ENCODE measurements around the gene TLCD4. TPM values are rescaled to one million over a fixed set of nuclear protein-coding genes. Genes with fewer than 3 reads are reported as not detected.

The TLCD4 gene
- total and polyA plus RNA-seq, 2 of the 13 experiments (the other 11 are each of a cell fraction or from before 2014, with no cell fraction given) = 4.7 to 14.5 TPM

DNA sequence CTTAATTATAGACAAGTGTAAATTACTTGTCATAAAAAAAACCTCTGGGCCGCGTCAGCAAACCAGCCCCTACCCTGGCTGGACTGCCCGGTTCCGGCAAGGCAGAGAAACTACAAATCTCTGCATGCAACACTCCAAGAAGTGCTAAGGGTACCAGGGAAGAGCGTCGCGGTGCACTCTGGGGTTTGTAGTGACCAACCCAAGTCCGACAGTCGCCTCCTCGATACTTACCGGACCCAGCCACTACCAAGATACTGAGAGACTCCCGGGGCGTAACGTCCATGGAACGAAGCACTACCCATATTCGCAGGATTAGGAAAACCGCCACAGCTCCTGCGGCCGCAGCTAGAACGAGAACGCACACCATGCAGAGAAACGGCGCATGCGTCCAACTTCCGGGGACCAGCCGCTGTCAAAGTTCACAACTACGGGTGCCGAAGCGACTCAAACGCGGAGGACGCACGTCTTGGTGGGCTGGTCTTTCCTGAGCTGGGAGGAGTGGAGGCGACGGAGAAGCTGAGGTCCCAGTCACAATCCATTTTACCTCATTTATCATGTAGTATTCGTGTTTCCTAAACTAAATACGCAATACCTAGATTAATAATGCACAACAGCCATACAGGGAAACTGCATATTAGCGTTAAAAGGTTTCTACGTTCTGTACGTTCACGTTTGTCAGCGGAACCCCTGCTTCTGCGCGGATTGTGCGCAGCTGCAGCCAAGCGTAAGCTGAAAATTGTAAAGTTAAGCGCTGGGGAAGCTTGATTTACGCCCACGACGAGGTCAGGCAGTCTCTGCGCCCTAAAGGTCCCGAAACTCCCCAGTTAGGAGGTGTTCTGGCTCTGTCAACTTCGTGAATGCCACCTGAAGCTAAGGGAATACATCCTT, 44.4 kb upstream of the TLCD4 start, which contains the start of gene ALG14 (continued):
- TF ChIP-seq, protein P1, sequence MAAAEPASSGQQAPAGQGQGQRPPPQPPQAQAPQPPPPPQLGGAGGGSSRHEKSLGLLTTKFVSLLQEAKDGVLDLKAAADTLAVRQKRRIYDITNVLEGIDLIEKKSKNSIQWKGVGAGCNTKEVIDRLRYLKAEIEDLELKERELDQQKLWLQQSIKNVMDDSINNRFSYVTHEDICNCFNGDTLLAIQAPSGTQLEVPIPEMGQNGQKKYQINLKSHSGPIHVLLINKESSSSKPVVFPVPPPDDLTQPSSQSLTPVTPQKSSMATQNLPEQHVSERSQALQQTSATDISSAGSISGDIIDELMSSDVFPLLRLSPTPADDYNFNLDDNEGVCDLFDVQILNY (CRISPR knock-in tag; conservative IDR thresholded peaks at IDR 0.05) = no peak
- no peak for TF ChIP-seq IKZF1 (IDR thresholded peaks at IDR 0.05)
- TF ChIP-seq, protein P2, sequence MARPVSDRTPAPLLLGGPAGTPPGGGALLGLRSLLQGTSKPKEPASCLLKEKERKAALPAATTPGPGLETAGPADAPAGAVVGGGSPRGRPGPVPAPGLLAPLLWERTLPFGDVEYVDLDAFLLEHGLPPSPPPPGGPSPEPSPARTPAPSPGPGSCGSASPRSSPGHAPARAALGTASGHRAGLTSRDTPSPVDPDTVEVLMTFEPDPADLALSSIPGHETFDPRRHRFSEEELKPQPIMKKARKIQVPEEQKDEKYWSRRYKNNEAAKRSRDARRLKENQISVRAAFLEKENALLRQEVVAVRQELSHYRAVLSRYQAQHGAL (CRISPR knock-in tag; IDR thresholded peaks at IDR 0.05; ENCODE audit: not compliant biosample characterization) = no peak
- 0 out of 2 replicates have a peak, but pooled peaks have one; percentile 50 for TF ChIP-seq KDM3A (CRISPR knock-in tag; IDR thresholded peaks at IDR 0.05; ENCODE audit: low read depth)
- TF ChIP-seq SOX13 (IDR thresholded peaks at IDR 0.05) = no peak
- TF ChIP-seq SOX13 (CRISPR knock-in tag; conservative IDR thresholded peaks at IDR 0.05 in 1 of 2, IDR thresholded peaks at IDR 0.05 in 1 of 2) = peak in 1 of 2 experiments; percentile 31; a peak in 2 of 4 replicates
- no peak for TF ChIP-seq KLF9 (CRISPR knock-in tag; IDR thresholded peaks at IDR 0.05; ENCODE audit: low read depth)
- TF ChIP-seq, protein P3, sequence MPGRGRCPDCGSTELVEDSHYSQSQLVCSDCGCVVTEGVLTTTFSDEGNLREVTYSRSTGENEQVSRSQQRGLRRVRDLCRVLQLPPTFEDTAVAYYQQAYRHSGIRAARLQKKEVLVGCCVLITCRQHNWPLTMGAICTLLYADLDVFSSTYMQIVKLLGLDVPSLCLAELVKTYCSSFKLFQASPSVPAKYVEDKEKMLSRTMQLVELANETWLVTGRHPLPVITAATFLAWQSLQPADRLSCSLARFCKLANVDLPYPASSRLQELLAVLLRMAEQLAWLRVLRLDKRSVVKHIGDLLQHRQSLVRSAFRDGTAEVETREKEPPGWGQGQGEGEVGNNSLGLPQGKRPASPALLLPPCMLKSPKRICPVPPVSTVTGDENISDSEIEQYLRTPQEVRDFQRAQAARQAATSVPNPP (CRISPR knock-in tag; IDR thresholded peaks at IDR 0.05) = no peak
- peak; percentile 94 for TF ChIP-seq KDM5A (IDR thresholded peaks at IDR 0.05; ENCODE audit: borderline replicate concordance, low read length)
- TF ChIP-seq NR2F1 (CRISPR knock-in tag; IDR thresholded peaks at IDR 0.05) = no peak
- no peak for TF ChIP-seq ONECUT2 (CRISPR knock-in tag; IDR thresholded peaks at IDR 0.05)
- peak; percentile 46; the same call in 1 of the 2 replicates for TF ChIP-seq MAF1 (CRISPR knock-in tag; IDR thresholded peaks at IDR 0.05; ENCODE audit: borderline replicate concordance)
- TF ChIP-seq, protein P4, sequence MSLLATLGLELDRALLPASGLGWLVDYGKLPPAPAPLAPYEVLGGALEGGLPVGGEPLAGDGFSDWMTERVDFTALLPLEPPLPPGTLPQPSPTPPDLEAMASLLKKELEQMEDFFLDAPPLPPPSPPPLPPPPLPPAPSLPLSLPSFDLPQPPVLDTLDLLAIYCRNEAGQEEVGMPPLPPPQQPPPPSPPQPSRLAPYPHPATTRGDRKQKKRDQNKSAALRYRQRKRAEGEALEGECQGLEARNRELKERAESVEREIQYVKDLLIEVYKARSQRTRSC (CRISPR knock-in tag; IDR thresholded peaks at IDR 0.05; ENCODE audit: low read depth) = peak; percentile 74; the same call in 1 of the 2 replicates
- TF ChIP-seq, protein P5, sequence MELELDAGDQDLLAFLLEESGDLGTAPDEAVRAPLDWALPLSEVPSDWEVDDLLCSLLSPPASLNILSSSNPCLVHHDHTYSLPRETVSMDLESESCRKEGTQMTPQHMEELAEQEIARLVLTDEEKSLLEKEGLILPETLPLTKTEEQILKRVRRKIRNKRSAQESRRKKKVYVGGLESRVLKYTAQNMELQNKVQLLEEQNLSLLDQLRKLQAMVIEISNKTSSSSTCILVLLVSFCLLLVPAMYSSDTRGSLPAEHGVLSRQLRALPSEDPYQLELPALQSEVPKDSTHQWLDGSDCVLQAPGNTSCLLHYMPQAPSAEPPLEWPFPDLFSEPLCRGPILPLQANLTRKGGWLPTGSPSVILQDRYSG (CRISPR knock-in tag; IDR thresholded peaks at IDR 0.05) = peak; percentile 17; the same call in 1 of the 2 replicates
- TF ChIP-seq PHF20 (CRISPR knock-in tag; IDR thresholded peaks at IDR 0.05) = peak; percentile 89
- no peak for TF ChIP-seq PTBP1 (IDR thresholded peaks at IDR 0.05; ENCODE audit: low read depth, low read length, poor library complexity, severe bottlenecking)
- no peak for TF ChIP-seq HMGA1 (CRISPR knock-in tag; conservative IDR thresholded peaks at IDR 0.05)
- peak; percentile 82 for TF ChIP-seq SUZ12 (IDR thresholded peaks at IDR 0.05; ENCODE audit: low read depth, low read length)
- TF ChIP-seq, protein P6, sequence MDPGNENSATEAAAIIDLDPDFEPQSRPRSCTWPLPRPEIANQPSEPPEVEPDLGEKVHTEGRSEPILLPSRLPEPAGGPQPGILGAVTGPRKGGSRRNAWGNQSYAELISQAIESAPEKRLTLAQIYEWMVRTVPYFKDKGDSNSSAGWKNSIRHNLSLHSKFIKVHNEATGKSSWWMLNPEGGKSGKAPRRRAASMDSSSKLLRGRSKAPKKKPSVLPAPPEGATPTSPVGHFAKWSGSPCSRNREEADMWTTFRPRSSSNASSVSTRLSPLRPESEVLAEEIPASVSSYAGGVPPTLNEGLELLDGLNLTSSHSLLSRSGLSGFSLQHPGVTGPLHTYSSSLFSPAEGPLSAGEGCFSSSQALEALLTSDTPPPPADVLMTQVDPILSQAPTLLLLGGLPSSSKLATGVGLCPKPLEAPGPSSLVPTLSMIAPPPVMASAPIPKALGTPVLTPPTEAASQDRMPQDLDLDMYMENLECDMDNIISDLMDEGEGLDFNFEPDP (CRISPR knock-in tag; conservative IDR thresholded peaks at IDR 0.05) = 0 out of 2 replicates have a peak, but pooled peaks have one; percentile 94
- TF ChIP-seq, protein P7, sequence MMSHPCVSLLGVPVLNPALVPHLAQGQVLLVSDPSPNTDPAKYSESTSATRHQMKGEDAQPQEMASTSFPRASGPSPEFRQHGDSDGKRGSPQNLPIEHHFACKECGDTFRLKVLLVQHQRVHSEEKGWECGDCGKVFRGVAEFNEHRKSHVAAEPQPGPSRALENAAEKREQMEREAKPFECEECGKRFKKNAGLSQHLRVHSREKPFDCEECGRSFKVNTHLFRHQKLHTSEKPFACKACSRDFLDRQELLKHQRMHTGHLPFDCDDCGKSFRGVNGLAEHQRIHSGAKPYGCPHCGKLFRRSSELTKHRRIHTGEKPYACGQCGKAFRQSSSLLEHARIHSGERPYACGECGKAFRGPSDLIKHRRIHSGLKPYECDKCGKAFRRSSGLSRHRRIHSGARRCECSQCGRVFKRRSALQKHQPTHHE (CRISPR knock-in tag; IDR thresholded peaks at IDR 0.05; ENCODE audit: borderline replicate concordance) = no peak
- no peak for TF ChIP-seq SMYD3 (CRISPR knock-in tag; IDR thresholded peaks at IDR 0.05)
- no peak for TF ChIP-seq HIVEP1 (CRISPR knock-in tag; IDR thresholded peaks at IDR 0.05)
